Keratinocyte (primary cell): ENCODE results near the gene SULF2. TPM values are rescaled to one million over a fixed set of nuclear protein-coding genes. Genes with fewer than 3 reads are reported as not detected.

Experiments used
- DNase-seq: peaks from one replicate; pipeline ENCODE4 v3.0.0-alpha.2; 2011; ENCODE audit warnings: low read depth, missing footprints, low spot score
- FAIRE-seq: peaks from 2 replicates; lab custom pipeline; 2011; peaks lifted over from hg19 to GRCh38; lab: Jason Lieb, UNC
- H2AFZ ChIP-seq: 2 replicates; pipeline ENCODE4 v1.6.0; 2012; ENCODE audit warnings: low read length, control low read depth, inconsistent platforms; ENCODE audit not compliant: control insufficient read depth
- H3K27ac ChIP-seq: 2 replicates; pipeline ENCODE4 v1.5.1; 2011; ENCODE audit warnings: low read length; ENCODE audit not compliant: control insufficient read depth, insufficient read depth
- H3K27me3 ChIP-seq: 3 replicates; pipeline ENCODE4 v1.6.0; 2011; ENCODE audit warnings: low read length; ENCODE audit not compliant: control insufficient read depth, insufficient read depth; ENCODE audit errors: extremely low read depth
- H3K36me3 ChIP-seq, 2 experiments: 2 replicates in 1 of 2; 3 replicates in 1 of 2; pipeline ENCODE4 v1.5.1; 2011; ENCODE audit warnings: low read length in 2 of 2, mild to moderate bottlenecking in 1 of 2; ENCODE audit not compliant: control insufficient read depth in 2 of 2, insufficient read depth in 2 of 2; ENCODE audit errors: extremely low read depth in 1 of 2
- H3K4me1 ChIP-seq: 3 replicates; pipeline ENCODE4 v1.5.1; 2011; ENCODE audit warnings: low read length; ENCODE audit not compliant: control insufficient read depth, insufficient read depth; ENCODE audit errors: extremely low read depth
- H3K4me2 ChIP-seq: 3 replicates; pipeline ENCODE4 v1.6.0; 2011; ENCODE audit warnings: low read depth, low read length; ENCODE audit not compliant: control insufficient read depth, insufficient read depth; ENCODE audit errors: extremely low read depth
- H3K4me3 ChIP-seq, 3 experiments: fragments of 200-600 bp in 1 of 3; sonication (generic) in 1 of 3; 2 replicates in 2 of 3; 3 replicates in 1 of 3; pipeline ENCODE4 v1.5.1; 2011 to 2016; ENCODE audit warnings: low read length in 3 of 3, mild to moderate bottlenecking in 3 of 3, control low read depth in 2 of 3, inconsistent platforms in 1 of 3, low read depth in 1 of 3, mixed read lengths in 1 of 3, mixed run types in 1 of 3, moderate library complexity in 1 of 3; ENCODE audit not compliant: control insufficient read depth in 2 of 3, insufficient read depth in 2 of 3; ENCODE audit errors: extremely low read depth in 1 of 3
- H3K79me2 ChIP-seq: 2 replicates; pipeline ENCODE4 v1.6.0; 2012; ENCODE audit warnings: low read length; ENCODE audit not compliant: control insufficient read depth, insufficient read depth
- H3K9ac ChIP-seq: 3 replicates; pipeline ENCODE4 v1.6.0; 2011; ENCODE audit warnings: low read length; ENCODE audit not compliant: control insufficient read depth, insufficient read depth; ENCODE audit errors: extremely low read depth
- H3K9me1 ChIP-seq: 3 replicates; pipeline ENCODE4 v1.6.0; 2011; ENCODE audit warnings: low read length; ENCODE audit not compliant: control insufficient read depth, insufficient read depth; ENCODE audit errors: extremely low read depth
- H3K9me3 ChIP-seq: 2 replicates; pipeline ENCODE4 v1.5.1; 2012; ENCODE audit warnings: low read depth, low read length; ENCODE audit not compliant: control insufficient read depth
- H4K20me1 ChIP-seq: 3 replicates; pipeline ENCODE4 v1.6.0; 2011; ENCODE audit warnings: low read length; ENCODE audit not compliant: control insufficient read depth, insufficient read depth; ENCODE audit errors: extremely low read depth
- CTCF ChIP-seq, 3 experiments: IDR thresholded peaks in 1 of 3; conservative IDR thresholded peaks in 1 of 3; optimal IDR thresholded peaks in 1 of 3; 2 replicates in 2 of 3; 3 replicates in 1 of 3; pipeline versions ENCODE3 to v1.5.1; 2011; ENCODE audit warnings: low read length in 3 of 3, mild to moderate bottlenecking in 3 of 3, moderate library complexity in 2 of 3, control low read depth in 1 of 3, inconsistent platforms in 1 of 3; ENCODE audit not compliant: insufficient read depth in 2 of 3; ENCODE audit errors: extremely low read depth in 1 of 3
- EZH2 ChIP-seq: IDR thresholded peaks from one replicate; pipeline ENCODE4 v1.6.1; 2012; ENCODE audit warnings: inconsistent platforms, mild to moderate bottlenecking, low read length, moderate library complexity
- dilution Hi-C: fragments of 300-500 bp; cut with MboI; formaldehyde crosslinking; loops from one replicate; pipeline ENCODE4 v1.7.0; 2020; ENCODE audit warnings: low sequenced_read_pairs; ENCODE audit not compliant: extremely low pct_ligation_motif_present
- polyA plus RNA-seq, 5 experiments: library from polyadenylated mRNA; depleted of rRNA in 3 of 5; stranded (reverse) in 3 of 5; stranded (forward) in 1 of 5; unstranded in 1 of 5; fragments of >200 nt; gene quantifications; 1 replicate in 1 of 5; 2 replicates in 3 of 5; 3 replicates in 1 of 5; pipeline versions ENCODE4 v1.2.1 to v1.2.3, GENCODE V29; 2011 to 2012; ENCODE audit warnings: missing spikeins in 2 of 5, low read depth in 1 of 5, low replicate concordance in 1 of 5

Gene SULF2
- polyA plus RNA-seq, 1 donor (not counting 4 experiments of a cell fraction or from before 2014, with no cell fraction given), result 64.4 TPM

- Histone ChIP-seq H3K4me1 (no peaks in the 10 kb centered on the region), H3K79me2 (peaks cover 8% of the 10 kb centered on the region), H3K27ac (no peak overlapping the region), H2AFZ (no peak overlapping the region), H4K20me1 (no peaks in the 10 kb centered on the region), H3K36me3 (peaks cover 0 to 4% of the 10 kb centered on the region in 2 experiments), H3K4me2 (no peak overlapping the region), H3K4me3 (no peak overlapping the region), H3K9me1 (no peaks in the 10 kb centered on the region), H3K9ac (no peak overlapping the region), H3K9me3 (no peaks in the 10 kb centered on the region), H3K27me3 (no peaks in the 10 kb centered on the region)
- TF ChIP-seq CTCF (optimal IDR thresholded peaks at IDR 0.05 in 1 of 3, IDR thresholded peaks at IDR 0.05 in 1 of 3, conservative IDR thresholded peaks at IDR 0.05 in 1 of 3; ENCODE audit: extremely low read depth in 1 of 3, insufficient read depth in 2 of 3, low read length in 3 of 3) (no peak), EZH2 (no peak)
- no peak for DNase-seq
- dilution Hi-C loops, result no loop called here
- no peak for FAIRE-seq
Measured at GRCh38 chr20:47618479-47618878, 166.8 kb downstream of the SULF2 start.

GRCh38 chr20:47614703-47615309 lies 170.5 kb downstream of the SULF2 start:
- H3K9me1 ChIP-seq, result no peaks in the 10 kb centered on the region
- TF ChIP-seq EZH2 (no peak), CTCF (optimal IDR thresholded peaks at IDR 0.05 in 1 of 3, IDR thresholded peaks at IDR 0.05 in 1 of 3, conservative IDR thresholded peaks at IDR 0.05 in 1 of 3; ENCODE audit: extremely low read depth in 1 of 3, insufficient read depth in 2 of 3, low read length in 3 of 3) (no peak)
- no peak for FAIRE-seq
- no peak overlapping the region for H3K4me2 ChIP-seq
- H3K4me3 ChIP-seq, result no peak overlapping the region
- no peak overlapping the region for H3K9ac ChIP-seq
- H3K27me3 ChIP-seq, result no peaks in the 10 kb centered on the region
- no peaks in the 10 kb centered on the region for H3K36me3 ChIP-seq
- DNase-seq, result no peak
- no peak overlapping the region for H2AFZ ChIP-seq
- H3K4me1 ChIP-seq, result peaks cover 10% of the 10 kb centered on the region
- H3K9me3 ChIP-seq, result no peaks in the 10 kb centered on the region
- H3K27ac ChIP-seq, result no peak overlapping the region
- no peaks in the 10 kb centered on the region for H4K20me1 ChIP-seq
- dilution Hi-C loops, result no loop called here
- peaks cover 22% of the 10 kb centered on the region for H3K79me2 ChIP-seq
